Measurements from ENCODE around the gene PSMG3.
"Not testable (repeated sequence)": the region's sequence is repeated elsewhere in the genome, so short reads cannot be mapped to it uniquely, and the experiment has no call there.

PSMG3 gene

DNA sequence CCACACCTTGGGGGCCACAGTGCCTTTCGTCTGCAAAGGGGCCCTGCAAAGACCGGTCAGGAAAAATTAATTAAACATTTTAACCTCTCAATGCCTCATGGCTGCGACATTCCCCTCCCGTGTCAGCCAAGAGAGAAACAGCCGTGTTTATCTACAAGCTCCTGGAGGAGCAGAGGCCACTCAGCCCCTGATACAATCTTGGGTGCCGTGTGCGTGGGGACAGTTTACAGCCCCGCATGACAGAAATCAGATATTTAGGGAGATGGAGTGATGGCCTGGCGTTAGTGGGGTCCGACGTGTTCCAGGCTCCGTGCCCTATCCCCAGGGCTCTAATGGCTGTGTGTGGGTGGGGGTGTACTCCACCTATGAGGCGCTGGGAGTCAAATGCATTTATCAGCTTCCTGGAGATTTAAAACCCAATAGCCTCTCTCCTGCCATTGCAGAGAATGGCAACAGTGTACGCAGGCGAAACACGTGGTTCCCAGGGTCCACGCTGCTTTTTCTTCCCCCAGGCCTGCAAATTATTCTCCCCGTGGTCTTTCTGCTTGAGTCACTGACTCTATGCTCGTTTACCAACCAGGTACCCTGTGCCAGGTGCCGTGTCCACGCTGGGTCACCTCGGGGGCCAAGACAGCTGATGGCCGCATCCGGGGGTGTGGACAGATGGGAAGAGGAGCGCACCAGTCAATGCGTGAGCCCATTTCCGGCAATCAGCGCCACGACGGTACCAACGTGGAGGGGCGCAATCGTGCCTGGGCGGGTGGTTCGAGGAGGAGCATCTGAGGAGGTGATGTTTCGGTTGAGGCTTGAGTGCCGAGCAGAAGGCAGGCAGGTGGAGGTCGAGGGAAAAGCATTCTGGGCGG lies 26.6 kb upstream of the PSMG3 start:
- DNase-seq: no peak

DNA sequence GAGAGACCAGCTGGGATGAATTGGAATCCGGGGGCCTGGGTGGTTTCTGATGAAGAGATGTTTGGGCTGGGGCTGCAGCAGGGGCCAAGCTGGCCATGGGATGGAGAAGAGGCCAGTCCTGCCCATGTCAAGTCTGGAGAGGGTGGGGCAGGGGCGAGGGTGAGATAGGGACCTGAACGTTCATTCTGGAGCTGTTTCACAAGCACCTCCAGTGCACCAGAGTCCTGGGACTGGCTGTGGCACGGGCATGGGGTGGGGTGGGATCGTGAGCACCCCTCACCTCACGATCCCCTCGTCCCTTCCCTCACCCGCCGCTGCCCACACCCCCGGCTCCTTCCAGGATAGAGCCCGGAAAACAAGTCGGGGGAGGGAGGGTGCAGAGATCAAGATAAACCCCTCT lies 25.8 kb upstream of the PSMG3 start:
- no peak for DNase-seq

DNA sequence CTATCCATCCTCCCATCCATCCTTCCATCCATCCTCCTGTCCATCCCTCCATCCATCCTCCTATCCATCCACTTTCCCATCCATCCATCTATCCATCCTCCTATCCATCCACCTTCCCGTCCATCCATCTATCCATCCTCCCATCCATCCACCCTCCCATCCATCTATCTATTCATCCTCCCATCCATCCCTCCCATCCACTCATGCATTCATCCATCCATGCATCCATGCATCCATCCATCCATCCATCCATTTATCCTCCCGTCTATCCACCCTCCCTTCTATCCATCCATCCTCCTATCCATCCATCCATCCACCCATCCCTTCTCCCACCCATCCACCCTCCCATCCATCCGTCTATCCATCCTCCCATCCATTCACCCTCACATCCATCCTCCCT lies 25.2 kb upstream of the PSMG3 start:
- no peak for DNase-seq

DNA sequence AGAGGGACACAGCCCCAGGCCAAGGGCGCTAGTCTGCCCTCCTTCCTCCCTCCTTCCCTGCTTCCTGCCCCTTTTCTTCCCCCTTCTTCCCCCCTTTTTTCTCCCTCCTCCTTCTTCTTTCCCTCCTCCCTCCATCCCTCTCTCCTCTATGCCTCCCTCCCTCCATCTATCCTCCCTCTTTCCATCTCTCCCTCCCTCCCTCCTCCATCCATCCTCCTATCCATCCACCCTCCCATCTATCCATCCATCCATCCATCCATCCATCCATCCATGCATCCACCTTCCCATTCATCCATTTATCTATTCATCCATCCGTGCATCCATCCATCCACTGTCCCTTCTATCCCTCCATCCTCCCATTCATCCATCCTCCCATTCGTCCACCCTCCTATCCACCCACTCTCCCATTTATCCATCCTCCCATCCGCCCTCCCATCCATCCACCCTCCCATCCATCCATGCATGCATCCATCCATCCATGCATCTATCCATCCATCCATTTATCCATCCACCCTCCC lies 24.1 kb upstream of the PSMG3 start:
- no peak for DNase-seq

DNA sequence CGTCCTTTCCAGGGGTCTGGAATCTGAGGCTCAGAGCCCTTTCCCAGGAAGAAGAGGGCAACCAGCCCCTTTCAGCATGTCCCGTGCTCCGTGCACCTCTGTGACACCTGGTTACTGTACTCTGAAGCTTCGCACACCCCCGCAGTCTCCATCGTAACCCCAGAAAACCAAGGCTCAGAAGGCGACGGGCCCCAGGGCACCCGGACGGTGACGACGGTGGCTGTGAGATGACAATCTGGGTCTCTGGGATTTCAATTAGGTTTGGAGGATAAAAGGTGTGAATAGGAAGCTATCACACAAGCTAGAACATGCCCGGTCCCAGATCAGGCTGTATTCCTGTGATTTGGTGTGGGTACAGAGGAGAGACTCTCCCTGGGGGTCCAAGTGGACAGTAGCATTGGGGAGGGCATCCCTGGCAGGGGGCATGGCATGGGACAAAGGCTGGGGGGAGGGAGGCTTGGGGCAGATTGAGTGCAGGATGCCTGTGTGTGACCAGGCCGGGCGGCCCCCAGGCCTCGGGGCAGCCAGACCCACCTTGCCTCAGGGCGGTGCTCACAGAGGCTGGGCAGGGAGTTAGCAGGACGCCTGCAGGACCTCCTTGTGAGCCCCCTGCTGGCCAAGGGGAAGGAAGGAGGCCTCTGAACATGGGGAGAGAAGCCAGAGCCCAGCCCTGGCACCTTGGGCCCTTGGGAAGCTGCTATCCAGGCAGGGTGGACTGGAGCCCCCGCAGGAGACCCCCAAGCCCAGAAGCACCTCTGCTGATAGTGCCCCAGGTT lies 23.4 kb upstream of the PSMG3 start:
- DNase-seq: no peak

DNA sequence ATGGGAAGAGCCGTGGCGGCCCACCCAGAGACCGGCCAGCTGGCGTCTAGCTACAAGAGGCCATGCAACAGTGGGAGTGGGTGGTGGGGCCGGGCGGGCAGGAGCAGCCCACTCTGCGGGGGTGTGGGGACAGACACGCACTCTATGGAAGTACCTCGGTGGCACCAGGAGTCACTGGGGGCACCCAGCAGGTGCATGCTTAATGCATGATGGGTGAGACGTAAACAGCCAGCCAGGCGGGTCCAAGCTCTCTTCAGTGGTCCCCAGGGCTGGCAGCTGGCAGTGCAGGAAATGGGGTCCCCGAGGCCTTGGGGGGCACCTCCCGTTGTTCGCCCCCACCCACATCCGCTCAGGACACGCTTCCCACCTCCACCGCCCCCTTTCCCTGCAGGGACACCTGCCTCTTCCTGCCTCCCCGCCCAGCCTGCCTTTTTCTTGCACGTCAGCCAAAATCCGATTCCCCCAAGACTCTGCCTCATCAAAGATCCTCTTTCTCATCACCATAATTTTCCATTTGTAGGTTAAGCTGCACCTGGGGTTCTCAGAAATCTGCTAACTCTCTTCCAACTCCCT lies 22.6 kb upstream of the PSMG3 start:
- no peak for DNase-seq

DNA sequence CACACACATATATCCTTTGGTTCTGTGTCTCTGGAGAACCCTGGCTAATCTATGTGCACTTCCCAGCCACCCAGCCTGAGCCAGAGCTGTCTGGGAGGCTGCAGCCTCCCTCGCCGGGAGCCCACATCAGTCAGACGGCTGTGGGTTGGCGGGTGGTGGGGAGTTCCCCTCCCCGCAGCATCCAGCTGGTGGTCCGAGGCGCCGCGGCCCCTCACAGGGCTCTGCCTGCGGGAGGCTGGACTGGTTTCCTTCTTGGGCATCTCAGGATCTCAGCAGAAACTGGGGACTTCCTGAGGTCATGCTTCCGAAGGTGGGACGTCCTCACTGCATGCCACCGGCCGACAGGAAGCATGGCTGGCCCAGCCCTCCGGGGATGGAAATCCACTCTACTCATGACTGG lies 22.0 kb upstream of the PSMG3 start:
- no peak for DNase-seq

DNA sequence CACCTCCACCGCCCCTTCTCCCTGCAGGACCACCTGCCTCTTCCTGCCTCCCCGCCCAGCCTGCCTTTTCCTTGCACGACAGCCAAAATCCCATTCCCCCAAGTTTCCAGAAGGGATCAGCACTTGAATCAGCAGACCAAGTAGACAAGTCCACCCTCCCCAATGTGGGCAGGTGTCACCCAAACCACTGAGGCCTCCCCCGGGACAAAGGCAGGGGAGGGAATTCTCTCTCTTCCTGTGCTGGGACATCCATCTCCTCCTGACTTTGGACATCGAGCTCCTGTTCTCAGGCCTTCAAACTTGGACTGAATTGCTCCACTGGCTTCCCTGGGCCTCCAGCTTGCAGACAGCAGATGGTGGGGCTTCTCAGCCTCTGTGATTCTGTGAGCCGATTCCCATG lies 21.6 kb upstream of the PSMG3 start:
- DNase-seq: no peak

DNA sequence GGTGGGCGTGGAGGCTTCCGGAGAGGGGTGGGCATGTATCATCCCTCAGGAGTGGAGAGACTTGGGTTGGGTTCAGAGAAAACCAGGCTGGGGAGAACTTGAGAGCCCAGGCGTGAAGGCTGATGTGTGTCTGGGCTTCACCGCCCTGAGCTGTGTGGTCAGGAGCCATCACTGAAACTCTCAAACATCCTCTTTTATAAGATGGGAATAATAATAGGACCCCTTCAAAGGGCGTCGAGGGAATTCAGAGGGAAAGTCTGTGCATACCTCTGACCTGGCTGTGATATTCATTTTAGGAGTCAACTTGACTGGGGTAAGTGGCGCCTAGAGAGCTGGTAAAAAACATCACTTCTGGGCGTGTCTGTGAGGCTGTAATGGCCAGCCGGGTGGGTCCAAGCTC lies 21.1 kb upstream of the PSMG3 start:
- DNase-seq: no peak

DNA sequence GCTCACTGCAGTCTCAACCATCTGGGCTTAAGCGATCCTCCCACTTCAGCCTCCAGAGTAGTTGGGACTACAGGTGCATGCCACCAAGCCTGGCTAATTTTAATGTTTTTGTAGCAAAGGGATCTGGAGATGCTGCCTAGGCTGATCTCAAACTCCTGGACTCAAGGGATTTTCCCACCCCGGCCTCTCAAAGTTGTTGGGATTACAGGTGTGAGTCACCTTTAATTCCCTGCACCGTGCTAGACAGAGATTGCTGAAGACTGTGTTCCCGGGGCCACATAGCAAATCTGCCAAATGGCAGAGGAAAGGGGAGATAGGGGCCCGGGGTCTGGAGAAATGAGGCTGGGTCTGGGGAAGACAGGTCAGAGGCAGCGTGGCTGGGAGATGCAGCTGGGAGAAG lies 20.6 kb upstream of the PSMG3 start:
- DNase-seq: no peak

DNA sequence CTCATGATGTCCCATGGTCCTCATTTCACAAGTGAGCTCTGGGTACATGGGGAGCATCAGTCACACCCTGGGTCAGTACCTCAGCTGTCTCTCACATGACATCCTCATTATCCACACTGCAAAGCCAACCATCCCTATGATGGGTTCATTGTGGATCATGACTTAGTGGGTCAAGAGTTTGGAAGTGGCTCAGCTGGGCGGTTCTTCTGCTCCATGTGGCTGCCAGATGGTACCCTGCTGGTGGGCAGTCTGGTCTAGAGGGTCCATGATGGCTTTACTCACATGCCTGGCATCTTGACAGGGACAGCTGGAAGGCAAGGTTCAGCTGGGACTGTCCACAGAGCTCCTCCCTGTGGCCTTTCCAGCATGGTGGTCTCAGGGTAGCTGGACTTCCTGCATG lies 19.1 kb upstream of the PSMG3 start:
- no peak for DNase-seq

DNA sequence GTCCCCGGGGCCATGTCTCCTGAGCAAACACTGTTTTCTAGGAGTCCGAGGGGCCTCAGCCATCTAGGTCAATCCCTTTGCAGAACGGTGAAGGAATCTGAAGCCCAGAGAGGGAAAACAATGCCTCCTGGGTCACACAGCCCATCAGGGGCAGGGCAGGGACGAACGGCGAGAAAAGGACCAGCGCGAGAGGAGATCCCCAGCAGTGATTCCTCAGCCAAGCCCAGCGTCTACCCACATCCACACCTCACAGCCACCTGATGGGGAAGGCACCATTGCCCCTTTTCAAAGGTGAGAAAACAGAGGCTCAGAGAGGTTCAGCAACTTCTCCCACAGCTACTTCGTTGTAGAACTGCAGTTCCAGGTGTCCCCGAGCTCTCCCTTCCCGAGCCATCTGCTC lies 17.9 kb upstream of the PSMG3 start:
- no peak for DNase-seq

DNA sequence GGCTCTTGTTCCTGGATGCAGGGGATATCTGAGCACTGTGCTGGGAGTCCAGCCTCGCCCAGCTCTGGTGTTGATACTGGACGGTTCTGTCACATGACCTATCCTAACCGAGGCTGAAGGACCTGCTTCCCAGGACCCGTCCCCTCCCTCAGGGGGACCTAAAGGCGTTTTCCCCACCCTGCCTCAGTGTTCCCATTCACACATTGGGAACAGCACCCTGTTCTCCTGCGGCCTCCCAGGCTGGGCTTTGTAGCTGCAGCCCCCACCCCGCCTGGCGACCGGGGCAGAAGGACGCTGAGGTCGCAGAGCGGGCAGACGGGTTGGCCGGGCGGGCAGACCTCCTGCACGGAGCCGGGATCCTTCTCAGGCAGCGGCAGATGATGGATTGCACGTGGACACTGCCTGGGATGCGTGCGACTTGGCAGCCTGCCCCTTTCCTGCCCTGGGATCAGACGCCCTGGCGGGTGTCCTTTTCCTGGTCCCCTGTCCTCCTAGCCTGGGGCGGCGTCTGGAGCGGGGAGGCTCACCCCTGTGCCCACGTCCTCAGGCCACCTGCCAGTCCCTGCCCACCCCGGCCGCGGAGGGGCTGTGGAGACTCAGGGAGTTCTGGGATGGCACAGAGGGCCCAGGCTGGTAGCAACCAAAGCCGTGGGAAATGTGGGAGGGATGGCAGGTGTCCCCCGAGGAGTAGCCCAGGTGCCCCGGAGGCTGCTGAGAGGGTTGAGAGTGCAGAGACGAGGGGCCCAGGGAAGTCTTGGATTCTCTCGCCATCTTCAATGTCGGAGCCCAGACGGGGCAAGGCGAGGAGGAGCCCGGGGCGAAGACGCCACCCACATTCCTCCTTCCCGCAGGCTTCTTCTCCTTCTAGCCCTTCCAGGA lies 17.2 kb upstream of the PSMG3 start:
- no peak for DNase-seq

DNA sequence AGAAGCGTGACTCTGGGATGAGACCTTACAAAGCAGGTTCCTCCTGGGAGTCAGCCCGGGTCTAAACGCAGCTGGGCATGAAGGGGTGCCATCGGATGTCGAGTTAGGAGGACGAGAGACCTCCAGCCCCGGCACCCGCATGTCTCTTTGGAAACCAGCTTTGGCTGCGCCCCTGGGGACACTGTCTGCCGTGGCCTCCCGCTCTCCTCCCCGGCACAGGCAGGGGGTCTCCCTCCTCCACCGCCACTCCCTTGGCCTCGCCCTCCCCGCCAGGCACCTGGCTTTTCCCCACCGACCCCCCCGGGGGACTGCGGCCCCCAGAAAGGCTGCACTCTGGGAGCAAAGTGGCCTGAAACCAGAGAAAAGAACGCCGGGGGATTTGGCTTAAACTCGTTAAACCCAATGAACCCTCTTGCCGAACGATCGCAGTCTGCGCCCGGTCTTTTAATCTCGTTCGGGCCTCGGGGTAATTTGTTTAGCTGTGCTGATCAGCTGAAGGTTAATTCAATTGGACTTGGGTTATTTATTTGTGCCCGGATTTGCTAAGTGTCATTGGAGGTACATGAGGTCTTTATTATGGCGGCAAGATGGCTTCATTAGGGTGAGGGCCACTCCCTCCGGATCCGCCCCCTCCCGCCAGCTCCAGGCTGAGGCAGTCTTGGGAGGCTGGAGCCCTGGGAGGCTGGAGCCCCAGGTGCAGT lies 16.4 kb upstream of the PSMG3 start:
- no peak for DNase-seq

DNA sequence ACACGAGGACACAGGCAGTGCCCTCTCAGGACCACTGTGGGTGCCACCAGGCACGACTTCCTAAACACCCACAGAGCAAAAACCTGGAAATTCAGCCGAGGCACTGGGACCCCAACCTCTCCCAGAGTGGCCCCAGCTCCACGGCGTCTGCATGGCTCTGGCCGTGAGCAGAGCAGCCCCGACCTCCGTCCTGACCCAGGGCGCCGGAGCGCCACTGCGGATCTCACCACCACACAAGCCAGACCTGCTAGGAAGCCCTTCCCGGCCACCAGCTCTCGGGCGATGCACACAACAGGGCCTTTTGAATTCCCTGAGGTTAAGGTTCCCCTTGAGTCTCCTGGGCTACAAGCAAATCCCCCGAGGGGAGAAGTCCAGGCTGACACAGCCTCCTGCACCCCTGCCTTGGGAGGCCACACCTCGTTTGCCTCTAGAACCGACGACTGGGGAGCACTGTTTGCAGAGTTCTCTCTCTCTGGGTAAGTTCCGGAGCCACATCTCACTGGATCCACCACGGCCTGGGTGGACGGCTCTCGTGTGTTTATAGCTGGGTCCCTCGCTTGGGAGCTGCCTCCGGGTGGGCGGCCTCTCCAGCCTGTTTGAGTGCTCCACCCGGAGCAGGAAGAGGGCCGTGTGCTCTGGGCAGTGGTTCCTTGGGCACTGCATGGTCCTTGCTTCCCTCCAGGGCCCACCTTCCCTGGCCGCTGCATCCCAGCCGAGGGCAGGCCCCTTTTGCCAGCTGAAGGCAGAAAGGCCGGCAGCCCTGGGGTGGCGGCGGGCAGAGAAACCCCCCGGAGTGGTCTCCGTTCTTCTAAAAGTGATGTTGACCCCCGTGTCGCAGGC lies 15.5 kb upstream of the PSMG3 start:
- DNase-seq: no peak

DNA sequence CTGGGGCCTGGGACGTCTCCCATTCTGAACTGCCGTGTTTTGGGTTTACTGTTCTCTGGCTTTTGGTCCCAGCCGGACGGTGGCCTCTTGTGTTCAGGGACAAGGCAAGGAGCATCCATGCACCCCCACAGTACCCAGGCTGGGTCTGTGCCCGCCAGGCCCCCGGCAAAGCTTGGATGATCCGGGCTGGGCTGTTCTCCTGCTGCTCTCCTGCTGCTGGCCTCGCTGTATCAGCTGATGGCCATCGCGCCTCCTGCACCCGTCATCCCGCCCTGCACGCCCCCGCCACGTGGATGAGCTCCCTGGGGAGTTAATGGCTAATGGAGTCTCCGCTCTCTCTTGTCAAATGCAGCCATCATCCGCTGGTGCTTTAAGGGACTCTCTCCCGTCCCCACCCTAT lies 14.9 kb upstream of the PSMG3 start:
- no peak for DNase-seq

DNA sequence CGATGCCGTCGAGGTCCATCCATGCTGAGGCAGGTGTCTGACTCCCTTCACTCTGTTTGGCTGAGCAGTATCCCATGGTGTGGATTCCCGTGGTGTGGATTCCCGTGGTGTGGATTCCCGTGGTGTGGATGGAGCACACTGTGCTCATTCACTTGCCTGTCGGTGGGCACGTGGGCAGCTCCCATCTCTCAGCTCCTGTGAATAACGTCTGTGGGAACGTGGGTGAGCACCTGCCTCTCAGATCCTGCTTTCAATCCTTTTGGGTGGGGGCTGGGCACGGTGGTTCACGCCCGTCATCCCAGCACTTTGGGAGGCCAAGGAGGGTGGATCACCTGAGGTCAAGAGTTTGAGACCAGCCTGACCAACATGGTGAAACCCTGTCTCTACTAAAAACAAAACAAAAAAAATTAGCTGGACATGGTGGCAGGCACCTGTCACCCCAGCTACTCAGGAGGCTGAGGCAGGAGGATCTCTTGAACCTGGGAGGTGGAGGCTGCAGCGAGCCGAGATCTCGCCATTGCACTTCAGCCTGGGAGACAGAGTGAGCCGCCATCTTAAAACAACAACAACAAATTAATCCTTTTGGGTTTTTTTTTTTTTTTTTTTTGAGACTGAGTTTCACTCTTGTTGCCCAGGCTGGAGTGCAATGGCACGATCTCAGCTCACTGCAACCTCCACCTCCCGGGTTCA lies 13.6 kb upstream of the PSMG3 start:
- not testable (repeated sequence) for DNase-seq

DNA sequence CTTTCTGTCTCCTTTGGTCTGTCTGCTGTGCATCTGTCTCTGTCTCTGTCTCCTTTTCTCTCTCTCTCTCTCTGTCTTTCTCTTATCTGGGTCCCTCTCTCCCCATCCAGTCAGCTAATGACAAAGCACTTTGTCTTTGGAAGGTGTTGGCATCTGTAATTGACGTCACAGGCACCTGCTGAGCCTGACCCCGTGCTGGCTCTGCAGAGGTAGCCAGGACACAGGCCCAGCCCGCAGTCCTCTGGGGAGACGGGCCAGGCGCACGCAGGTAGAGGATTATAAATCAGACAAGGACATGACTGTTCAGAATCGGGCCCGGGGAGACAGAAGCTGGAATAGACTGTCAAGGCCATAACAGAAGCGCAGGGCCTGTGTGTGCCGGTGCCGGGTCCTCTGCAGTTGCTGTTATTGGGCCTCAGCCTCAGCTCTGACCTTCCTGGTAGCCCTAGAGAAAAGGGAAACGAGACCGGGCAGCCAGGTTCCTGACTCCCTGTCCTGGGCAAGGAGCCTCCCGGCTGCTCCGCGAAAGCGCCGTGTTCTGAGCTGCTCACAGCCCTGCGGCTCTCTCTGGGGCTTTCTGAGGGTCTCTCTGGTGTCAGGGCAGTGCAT lies 10.7 kb upstream of the PSMG3 start:
- DNase-seq: no peak

DNA sequence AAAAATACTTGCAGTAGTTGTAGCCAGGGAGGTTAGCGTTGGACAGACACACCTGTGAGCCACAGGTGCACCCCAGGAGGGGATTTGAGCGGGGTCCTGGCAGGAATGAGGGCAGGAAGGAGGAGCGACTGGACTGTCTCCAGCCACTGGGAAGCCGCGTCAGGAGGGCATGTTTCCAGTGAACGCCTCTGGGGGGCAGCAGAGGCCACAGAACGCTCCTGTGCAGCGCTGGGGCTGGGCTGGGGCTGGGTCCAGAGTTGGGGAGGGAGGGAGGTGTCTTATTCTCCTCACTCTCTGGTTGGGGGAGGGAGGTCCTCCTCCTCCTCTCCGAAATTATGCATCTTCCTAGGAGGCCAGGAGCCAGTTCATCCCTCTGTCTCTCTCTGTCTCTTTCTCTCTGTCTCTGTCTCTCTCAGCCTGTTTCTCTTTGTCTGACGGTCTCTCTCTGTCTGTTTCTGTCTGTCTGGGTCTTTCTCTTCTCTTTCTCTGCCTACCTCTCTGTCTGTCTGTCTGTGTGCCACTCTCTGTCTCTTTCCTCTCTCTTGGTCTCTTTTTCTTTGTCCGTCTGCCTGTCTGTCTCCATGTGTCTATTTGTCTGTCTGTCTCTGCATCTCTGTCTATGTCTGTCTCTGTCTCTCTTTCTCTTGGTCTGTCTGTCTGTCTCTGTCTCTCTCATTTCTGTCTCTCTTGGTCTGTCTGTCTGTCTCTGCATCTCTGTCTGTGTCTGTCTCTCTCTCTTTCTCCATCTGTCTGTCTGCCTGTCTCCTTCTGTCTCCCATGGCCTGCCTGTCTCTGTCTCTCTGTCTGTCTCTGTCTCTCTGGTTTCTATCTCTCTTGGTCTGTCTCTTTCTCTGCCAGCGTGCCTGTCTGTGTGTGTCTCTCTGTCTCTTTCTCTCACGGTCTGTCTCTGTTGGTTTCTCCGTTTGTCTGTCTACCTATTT lies 9.9 kb upstream of the PSMG3 start:
- DNase-seq: peak; percentile 76
